Liver (tissue), 9 donors: Measurements from ENCODE around the gene ATP6V0D1. TPM values are rescaled to one million over a fixed set of nuclear protein-coding genes. Genes with fewer than 3 reads are reported as not detected.
A peak's percentile ranks its signal among the peaks of the same experiment; 100 is the strongest.

Source experiments
- DNase-seq: peaks from one replicate; pipeline ENCODE4 v3.0.0-alpha.2; 2017; ENCODE audit warnings: low spot score
- H3K27ac ChIP-seq, 2 donors: one replicate each; pipeline ENCODE4 v1.7.0; 2013; ENCODE audit warnings: inconsistent platforms in 2 of 2, low read length in 2 of 2, control low read depth in 1 of 2, low read depth in 1 of 2, mild to moderate bottlenecking in 1 of 2
- H3K27me3 ChIP-seq, 4 donors: one replicate each; pipeline versions ENCODE4 v1.6.1 to v1.7.0; 2013; ENCODE audit warnings: low read length in 3 of 4, inconsistent platforms in 1 of 4, mild to moderate bottlenecking in 1 of 4, moderate library complexity in 1 of 4; ENCODE audit not compliant: control insufficient read depth in 4 of 4, insufficient read depth in 4 of 4
- H3K36me3 ChIP-seq, 4 donors: one replicate each; pipeline versions ENCODE4 v1.6.1 to v1.7.0; 2013; ENCODE audit warnings: low read length in 3 of 4, mild to moderate bottlenecking in 3 of 4, low read depth in 1 of 4, moderate library complexity in 1 of 4; ENCODE audit not compliant: control insufficient read depth in 4 of 4, insufficient read depth in 3 of 4
- H3K4me1 ChIP-seq, 4 donors: one replicate each; pipeline versions ENCODE4 v1.6.1 to v1.7.0; 2013; ENCODE audit warnings: low read length in 3 of 4, mild to moderate bottlenecking in 3 of 4, moderate library complexity in 1 of 4; ENCODE audit not compliant: control insufficient read depth in 4 of 4, insufficient read depth in 4 of 4
- H3K4me3 ChIP-seq, 3 donors: one replicate each; pipeline versions ENCODE4 v1.6.1 to v1.7.0; 2013; ENCODE audit warnings: low read length in 3 of 3, control low read depth in 1 of 3, low read depth in 1 of 3, mild to moderate bottlenecking in 1 of 3
- H3K9ac ChIP-seq, 2 donors: one replicate each; pipeline ENCODE4 v1.7.0; 2013; ENCODE audit warnings: low read length in 2 of 2, mild to moderate bottlenecking in 2 of 2, moderate library complexity in 2 of 2, control low read depth in 1 of 2, low read depth in 1 of 2
- H3K9me3 ChIP-seq, 4 donors: one replicate each; pipeline versions ENCODE4 v1.6.1 to v1.7.0; 2013; ENCODE audit warnings: low read length in 3 of 4; ENCODE audit not compliant: control insufficient read depth in 4 of 4
- FOXA2 ChIP-seq: IDR thresholded peaks from 2 replicates; pipeline ENCODE4 v1.6.1; 2016; ENCODE audit warnings: antibody characterized with exemption
- NR2F2 ChIP-seq: IDR thresholded peaks from 2 replicates; pipeline ENCODE4 v1.6.1; 2016; ENCODE audit warnings: antibody characterized with exemption
- RXRA ChIP-seq, 2 donors: IDR thresholded peaks; 2 replicates each; pipeline ENCODE4 v1.6.1; 2017 to 2018; ENCODE audit warnings: antibody characterized with exemption in 2 of 2, mild to moderate bottlenecking in 1 of 2
- TAF1 ChIP-seq: conservative IDR thresholded peaks from 2 replicates; pipeline ENCODE4 v1.6.1; 2016; ENCODE audit warnings: antibody characterized with exemption, mild to moderate bottlenecking
- WGBS: extraction: QIAGEN DNeasy Blood & Tissue Kit; methylation state at CpG from one replicate; pipeline ENCODE4 v1.1.7; 2013; 5-methylcytosine and 5-hydroxymethylcytosine counted together
- polyA plus RNA-seq, 2 donors: library from polyadenylated mRNA; stranded (reverse) in 1 of 2; unstranded in 1 of 2; fragments of 200-250 nt in 1 of 2; fragments of >200 nt in 1 of 2; fragmentation: Nextera tagmentation in 1 of 2; extraction: Ambion mirVana in 1 of 2; gene quantifications; one replicate each; pipeline versions ENCODE4 v1.2.1 to v1.2.3, GENCODE V29; 2013 to 2015
- total RNA-seq, 2 donors: library from RNA; depleted of rRNA; stranded (reverse); fragments of >200 nt; gene quantifications; one replicate each; pipeline ENCODE4 v1.2.3, GENCODE V29; 2014
- TF ChIP-seq, protein P1 (sequence below): IDR thresholded peaks from 2 replicates; pipeline ENCODE4 v1.6.1; 2016; ENCODE audit warnings: antibody characterized with exemption
- TF ChIP-seq, protein P2 (sequence below): IDR thresholded peaks from 2 replicates; pipeline ENCODE4 v1.6.1; 2016; ENCODE audit warnings: antibody characterized with exemption, mild to moderate bottlenecking
- TF ChIP-seq, protein P3 (sequence below): IDR thresholded peaks from 2 replicates; pipeline ENCODE4 v1.6.1; 2016; ENCODE audit warnings: antibody characterized with exemption
- TF ChIP-seq, protein P4 (sequence below): fragments of 150-350 bp; IDR thresholded peaks from 2 replicates; pipeline ENCODE4 v1.5.1; 2017; ENCODE audit warnings: improper control_type of control experiment, low read depth, low read length; ENCODE audit not compliant: missing input control
- donor health status: healthy.
- donor health status: healthy.
- donor health status: healthy.
- donor health status: healthy.
- donor health status: healthy.

The ATP6V0D1 gene
- total and polyA plus RNA-seq, 4 donors, result 47.6 to 80.2 (median 66.6) TPM

DNA sequence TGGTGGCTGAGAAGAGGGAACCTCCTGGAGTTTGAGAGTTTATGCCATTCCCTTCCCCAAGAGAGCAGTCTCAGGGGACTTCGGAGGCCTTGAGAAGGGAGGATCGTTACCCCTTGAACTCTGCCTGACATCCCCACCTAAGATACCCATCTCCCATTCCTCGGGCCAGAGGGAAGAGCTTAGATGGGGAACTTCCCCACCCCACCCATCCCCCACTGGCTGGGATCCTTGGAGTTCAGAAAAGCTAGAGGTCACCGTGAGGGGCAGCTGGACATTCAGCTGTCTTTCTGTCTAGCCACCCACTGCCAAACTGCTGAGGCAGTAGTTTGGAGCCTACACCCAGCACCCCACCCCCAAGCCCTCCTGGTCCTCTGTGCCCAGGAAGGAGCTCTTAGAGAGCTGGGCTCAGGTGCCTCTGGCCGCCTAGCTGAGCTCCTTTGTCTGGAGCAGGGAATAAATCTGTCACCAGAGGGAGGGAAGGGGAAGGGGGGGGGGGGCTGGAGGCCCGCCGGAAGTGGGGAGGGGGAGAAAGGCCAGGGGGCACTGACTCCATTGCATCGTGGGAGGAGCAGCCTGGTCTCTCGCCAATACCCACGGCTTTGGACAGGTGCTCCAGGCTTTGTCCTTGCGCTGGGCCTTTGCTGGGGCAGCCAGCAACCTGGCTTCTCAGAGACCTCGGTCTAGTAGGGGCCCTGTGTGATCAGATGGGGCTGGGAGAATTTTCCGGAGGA is 49.0 kb downstream of the ATP6V0D1 start:
- no peaks in the 10 kb centered on the region for H3K27me3 ChIP-seq
- DNase-seq, result no peak
- H3K9me3 ChIP-seq, result no peaks in the 10 kb centered on the region
- H3K27ac ChIP-seq, result peak overlapping the region in 1 of 2 donors; percentile 67
- H3K9ac ChIP-seq, result peak overlapping the region in 1 of 2 donors; percentile 33
- peaks cover 13 to 42% (median 38%) of the 10 kb centered on the region in 4 donors for H3K4me1 ChIP-seq
- H3K4me3 ChIP-seq, result peak overlapping the region; percentile 51 to 54 (median 53)
- TF ChIP-seq TAF1, result no peak
- TF ChIP-seq, protein P1, sequence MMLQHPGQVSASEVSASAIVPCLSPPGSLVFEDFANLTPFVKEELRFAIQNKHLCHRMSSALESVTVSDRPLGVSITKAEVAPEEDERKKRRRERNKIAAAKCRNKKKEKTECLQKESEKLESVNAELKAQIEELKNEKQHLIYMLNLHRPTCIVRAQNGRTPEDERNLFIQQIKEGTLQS, result no peak
- TF ChIP-seq, protein P2, sequence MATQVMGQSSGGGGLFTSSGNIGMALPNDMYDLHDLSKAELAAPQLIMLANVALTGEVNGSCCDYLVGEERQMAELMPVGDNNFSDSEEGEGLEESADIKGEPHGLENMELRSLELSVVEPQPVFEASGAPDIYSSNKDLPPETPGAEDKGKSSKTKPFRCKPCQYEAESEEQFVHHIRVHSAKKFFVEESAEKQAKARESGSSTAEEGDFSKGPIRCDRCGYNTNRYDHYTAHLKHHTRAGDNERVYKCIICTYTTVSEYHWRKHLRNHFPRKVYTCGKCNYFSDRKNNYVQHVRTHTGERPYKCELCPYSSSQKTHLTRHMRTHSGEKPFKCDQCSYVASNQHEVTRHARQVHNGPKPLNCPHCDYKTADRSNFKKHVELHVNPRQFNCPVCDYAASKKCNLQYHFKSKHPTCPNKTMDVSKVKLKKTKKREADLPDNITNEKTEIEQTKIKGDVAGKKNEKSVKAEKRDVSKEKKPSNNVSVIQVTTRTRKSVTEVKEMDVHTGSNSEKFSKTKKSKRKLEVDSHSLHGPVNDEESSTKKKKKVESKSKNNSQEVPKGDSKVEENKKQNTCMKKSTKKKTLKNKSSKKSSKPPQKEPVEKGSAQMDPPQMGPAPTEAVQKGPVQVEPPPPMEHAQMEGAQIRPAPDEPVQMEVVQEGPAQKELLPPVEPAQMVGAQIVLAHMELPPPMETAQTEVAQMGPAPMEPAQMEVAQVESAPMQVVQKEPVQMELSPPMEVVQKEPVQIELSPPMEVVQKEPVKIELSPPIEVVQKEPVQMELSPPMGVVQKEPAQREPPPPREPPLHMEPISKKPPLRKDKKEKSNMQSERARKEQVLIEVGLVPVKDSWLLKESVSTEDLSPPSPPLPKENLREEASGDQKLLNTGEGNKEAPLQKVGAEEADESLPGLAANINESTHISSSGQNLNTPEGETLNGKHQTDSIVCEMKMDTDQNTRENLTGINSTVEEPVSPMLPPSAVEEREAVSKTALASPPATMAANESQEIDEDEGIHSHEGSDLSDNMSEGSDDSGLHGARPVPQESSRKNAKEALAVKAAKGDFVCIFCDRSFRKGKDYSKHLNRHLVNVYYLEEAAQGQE, result no peak
- TF ChIP-seq, protein P3, sequence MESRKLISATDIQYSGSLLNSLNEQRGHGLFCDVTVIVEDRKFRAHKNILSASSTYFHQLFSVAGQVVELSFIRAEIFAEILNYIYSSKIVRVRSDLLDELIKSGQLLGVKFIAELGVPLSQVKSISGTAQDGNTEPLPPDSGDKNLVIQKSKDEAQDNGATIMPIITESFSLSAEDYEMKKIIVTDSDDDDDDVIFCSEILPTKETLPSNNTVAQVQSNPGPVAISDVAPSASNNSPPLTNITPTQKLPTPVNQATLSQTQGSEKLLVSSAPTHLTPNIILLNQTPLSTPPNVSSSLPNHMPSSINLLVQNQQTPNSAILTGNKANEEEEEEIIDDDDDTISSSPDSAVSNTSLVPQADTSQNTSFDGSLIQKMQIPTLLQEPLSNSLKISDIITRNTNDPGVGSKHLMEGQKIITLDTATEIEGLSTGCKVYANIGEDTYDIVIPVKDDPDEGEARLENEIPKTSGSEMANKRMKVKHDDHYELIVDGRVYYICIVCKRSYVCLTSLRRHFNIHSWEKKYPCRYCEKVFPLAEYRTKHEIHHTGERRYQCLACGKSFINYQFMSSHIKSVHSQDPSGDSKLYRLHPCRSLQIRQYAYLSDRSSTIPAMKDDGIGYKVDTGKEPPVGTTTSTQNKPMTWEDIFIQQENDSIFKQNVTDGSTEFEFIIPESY, result no peak
- peak; percentile 36 for TF ChIP-seq NR2F2
- TF ChIP-seq RXRA (IDR thresholded peaks at IDR 0.05), result peak in 1 of 2 donors; percentile 10
- WGBS, result 39% methylated on average over 13 of the region's 13 CpGs
- peaks cover 0 to 2% (median 0%) of the 10 kb centered on the region in 4 donors for H3K36me3 ChIP-seq

DNA sequence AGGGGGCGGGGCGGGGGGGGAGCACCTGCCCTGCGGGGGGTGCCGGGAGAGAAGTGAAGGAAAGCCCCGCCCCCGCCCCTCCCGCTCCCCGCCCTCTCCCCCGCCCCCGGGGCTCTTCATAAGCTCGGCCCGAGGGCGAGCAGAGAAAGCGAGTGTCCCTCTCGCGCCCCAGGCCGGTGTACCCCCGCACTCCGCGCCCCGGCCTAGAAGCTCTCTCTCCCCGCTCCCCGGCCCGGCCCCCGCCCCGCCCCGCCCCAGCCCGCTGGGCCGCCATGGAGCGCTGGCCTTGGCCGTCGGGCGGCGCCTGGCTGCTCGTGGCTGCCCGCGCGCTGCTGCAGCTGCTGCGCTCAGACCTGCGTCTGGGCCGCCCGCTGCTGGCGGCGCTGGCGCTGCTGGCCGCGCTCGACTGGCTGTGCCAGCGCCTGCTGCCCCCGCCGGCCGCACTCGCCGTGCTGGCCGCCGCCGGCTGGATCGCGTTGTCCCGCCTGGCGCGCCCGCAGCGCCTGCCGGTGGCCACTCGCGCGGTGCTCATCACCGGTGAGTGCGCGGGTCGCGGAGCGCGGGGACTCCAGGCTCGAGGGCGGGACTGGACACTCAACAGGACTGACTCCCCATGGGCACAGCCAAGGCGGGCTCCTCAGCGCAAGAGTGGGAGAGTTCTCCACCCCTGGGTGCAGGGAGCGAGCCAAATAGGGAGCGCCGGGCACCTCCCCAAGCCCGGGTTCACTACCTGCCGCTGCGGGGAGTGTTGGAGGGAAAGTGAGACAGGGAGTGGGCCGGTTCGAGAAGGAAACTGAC is 49.8 kb downstream of the ATP6V0D1 start, which contains the start of gene HSD11B2:
HSD11B2 (plus strand) TSS at position 145 of the 798 bp plus-strand sequence; CDS start at position 273, 128 bp downstream.
- under 1% methylated on average over 87 of the region's 87 CpGs for WGBS
- no peaks in the 10 kb centered on the region for H3K36me3 ChIP-seq
- peaks cover 13 to 42% (median 38%) of the 10 kb centered on the region in 4 donors for H3K4me1 ChIP-seq
- H3K9me3 ChIP-seq, result no peaks in the 10 kb centered on the region
- TF ChIP-seq FOXA2, result no peak
- TF ChIP-seq, protein P4, sequence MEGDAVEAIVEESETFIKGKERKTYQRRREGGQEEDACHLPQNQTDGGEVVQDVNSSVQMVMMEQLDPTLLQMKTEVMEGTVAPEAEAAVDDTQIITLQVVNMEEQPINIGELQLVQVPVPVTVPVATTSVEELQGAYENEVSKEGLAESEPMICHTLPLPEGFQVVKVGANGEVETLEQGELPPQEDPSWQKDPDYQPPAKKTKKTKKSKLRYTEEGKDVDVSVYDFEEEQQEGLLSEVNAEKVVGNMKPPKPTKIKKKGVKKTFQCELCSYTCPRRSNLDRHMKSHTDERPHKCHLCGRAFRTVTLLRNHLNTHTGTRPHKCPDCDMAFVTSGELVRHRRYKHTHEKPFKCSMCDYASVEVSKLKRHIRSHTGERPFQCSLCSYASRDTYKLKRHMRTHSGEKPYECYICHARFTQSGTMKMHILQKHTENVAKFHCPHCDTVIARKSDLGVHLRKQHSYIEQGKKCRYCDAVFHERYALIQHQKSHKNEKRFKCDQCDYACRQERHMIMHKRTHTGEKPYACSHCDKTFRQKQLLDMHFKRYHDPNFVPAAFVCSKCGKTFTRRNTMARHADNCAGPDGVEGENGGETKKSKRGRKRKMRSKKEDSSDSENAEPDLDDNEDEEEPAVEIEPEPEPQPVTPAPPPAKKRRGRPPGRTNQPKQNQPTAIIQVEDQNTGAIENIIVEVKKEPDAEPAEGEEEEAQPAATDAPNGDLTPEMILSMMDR, result peak; percentile 7
- peak within 1 kb of the TSS in 1 of 2 donors; percentile 33 for H3K9ac ChIP-seq
- H3K27ac ChIP-seq, result peak within 1 kb of the TSS; percentile 64 to 80
- H3K4me3 ChIP-seq, result peak within 1 kb of the TSS; percentile 51 to 54 (median 53)
- H3K27me3 ChIP-seq, result no peaks in the 10 kb centered on the region
- DNase-seq, result peak; percentile 62
